Endodermal cell (in vitro differentiated cells): Measurements from ENCODE around the gene UNC119. TPM values are rescaled to one million over a fixed set of nuclear protein-coding genes. Genes with fewer than 3 reads are reported as not detected.
A peak's percentile ranks its signal among the peaks of the same experiment; 100 is the strongest.

ENCODE experiments used
- DNase-seq: peaks from one replicate; pipeline ENCODE4 v3.0.0-alpha.2; 2017
- H3K27ac ChIP-seq: 2 replicates; pipeline ENCODE4 v1.5.1; 2013; ENCODE audit warnings: mild to moderate bottlenecking, low read depth, low read length, moderate library complexity
- H3K27me3 ChIP-seq: 2 replicates; pipeline ENCODE4 v1.6.1; 2013; ENCODE audit warnings: mild to moderate bottlenecking, low read length, moderate library complexity; ENCODE audit not compliant: insufficient read depth, control insufficient read depth, poor library complexity, severe bottlenecking
- H3K36me3 ChIP-seq: 2 replicates; pipeline ENCODE4 v1.7.0; 2013; ENCODE audit warnings: mild to moderate bottlenecking, low read length, moderate library complexity; ENCODE audit not compliant: control insufficient read depth, insufficient read depth
- H3K4me1 ChIP-seq: one replicate; pipeline ENCODE4 v1.7.0; 2013; ENCODE audit warnings: low read length; ENCODE audit not compliant: control insufficient read depth, insufficient read depth
- H3K4me3 ChIP-seq: 2 replicates; pipeline ENCODE4 v1.5.1; 2013; ENCODE audit warnings: mild to moderate bottlenecking, low read length, moderate library complexity
- H3K9ac ChIP-seq: 2 replicates; pipeline ENCODE4 v1.6.1; 2013; ENCODE audit warnings: mild to moderate bottlenecking, low read length, moderate library complexity; ENCODE audit not compliant: poor library complexity, severe bottlenecking; ENCODE audit errors: extremely low read depth
- H3K9me3 ChIP-seq: 2 replicates; pipeline ENCODE4 v1.6.1; 2013; ENCODE audit warnings: mild to moderate bottlenecking, low read length, moderate library complexity; ENCODE audit not compliant: control insufficient read depth
- H3K27ac Mint-ChIP-seq: 2 replicates; pipeline ENCODE4 v1.8.0; 2020; ENCODE audit warnings: mixed read lengths
- H3K27me3 Mint-ChIP-seq: 2 replicates; pipeline ENCODE4 v1.8.0; 2021; ENCODE audit warnings: mild to moderate bottlenecking, mixed read lengths; ENCODE audit not compliant: insufficient read depth
- H3K36me3 Mint-ChIP-seq: 2 replicates; pipeline ENCODE4 v1.8.0; 2020; ENCODE audit warnings: low read depth, mixed read lengths
- H3K4me1 Mint-ChIP-seq: 2 replicates; pipeline ENCODE4 v1.8.0; 2020; ENCODE audit warnings: mixed read lengths
- H3K4me3 Mint-ChIP-seq: 2 replicates; pipeline ENCODE4 v1.8.0; 2020; ENCODE audit warnings: mild to moderate bottlenecking, moderate library complexity, mixed read lengths
- H3K9me3 Mint-ChIP-seq: 2 replicates; pipeline ENCODE4 v1.8.0; 2020; ENCODE audit warnings: mild to moderate bottlenecking, mixed read lengths
- WGBS, 2 experiments: methylation state at CpG; one replicate each; pipeline versions ENCODE4 v1.1.5 to v1.1.7; 2013; ENCODE audit warnings: missing lambda C conversion rate in 2 of 2, mixed read lengths in 1 of 2; ENCODE audit not compliant: insufficient coverage in 1 of 2, insufficient read length in 1 of 2; 5-methylcytosine and 5-hydroxymethylcytosine counted together
- total RNA-seq, 2 donors: library from RNA; stranded (reverse); fragmentation: NEBNext Ultra II Directional in 1 of 2; extraction: Animal tissue kit (Norgen Biotek cat#: 25700) in 1 of 2; gene quantifications; 2 replicates in 1 of 2; 3 replicates in 1 of 2; pipeline ENCODE4 v1.2.1, GENCODE V29; 2021
- TF ChIP-seq, protein P1 (sequence below): fragments of 200-600 bp; sonication (generic); conservative IDR thresholded peaks from 2 replicates; pipeline ENCODE4 v1.5.0; 2021; ENCODE audit warnings: antibody characterized with exemption, mild to moderate bottlenecking

UNC119 gene
- total RNA-seq, 2 donors from 2014 or later: 46.7 to 59.0 TPM

DNA sequence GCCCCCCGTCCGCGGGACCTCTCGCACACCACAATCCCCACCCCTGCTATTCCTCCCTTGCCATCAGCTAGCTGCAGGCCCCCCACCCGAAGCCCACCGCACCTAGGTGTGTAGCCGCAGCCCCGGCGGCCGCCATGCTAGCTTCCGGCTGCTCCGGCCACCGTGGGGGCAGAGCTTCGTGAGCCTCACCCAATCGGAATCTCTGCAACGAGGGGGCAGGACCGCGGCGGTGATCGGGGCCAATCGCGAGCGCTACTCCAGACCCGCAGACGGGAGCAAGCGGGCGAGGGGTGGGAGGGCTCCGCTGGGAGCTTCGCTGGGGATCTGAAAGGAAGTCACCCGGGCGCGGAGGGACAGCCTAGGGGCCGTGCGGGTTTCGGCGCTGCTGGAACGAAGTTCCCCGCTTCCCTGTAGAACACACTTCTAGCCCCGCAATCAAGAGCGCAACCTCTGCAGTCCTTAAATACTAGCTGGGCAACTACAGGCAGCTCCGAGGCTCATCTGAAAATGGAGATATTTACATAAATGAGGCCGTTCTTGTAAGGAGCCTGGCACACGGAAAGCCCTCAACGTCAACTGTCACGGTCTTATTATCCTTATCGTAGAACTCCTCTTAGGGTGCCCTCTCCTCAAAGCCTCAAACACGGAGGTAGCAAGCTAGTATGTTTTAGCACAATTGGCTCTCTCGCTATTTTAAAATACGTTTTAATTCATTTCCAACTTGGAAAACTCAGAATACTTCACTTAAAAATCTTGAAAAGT, 19.1 kb upstream of the UNC119 start, which contains the start of gene PIGS:
Gene PIGS, minus strand, starts transcription at position 164 of the 762 bp plus-strand sequence. Its CDS starts 28 bp downstream, at position 136.
- peaks cover 20% of the 10 kb centered on the region for H3K36me3 Mint-ChIP-seq
- peak within 1 kb of the TSS; percentile 90 for H3K27ac Mint-ChIP-seq
- no peak within 1 kb of the TSS for H3K27ac ChIP-seq
- WGBS, 2 experiments: 2 to 4% methylated on average over 23 to 49 of the region's 49 CpGs
- peaks cover 5% of the 10 kb centered on the region for H3K36me3 ChIP-seq
- H3K4me1 ChIP-seq: no peaks in the 10 kb centered on the region
- peak within 1 kb of the TSS; percentile 83 for H3K4me3 ChIP-seq
- H3K4me1 Mint-ChIP-seq: peaks cover 22% of the 10 kb centered on the region
- H3K9ac ChIP-seq: peak within 1 kb of the TSS; percentile 42
- H3K9me3 ChIP-seq: no peaks in the 10 kb centered on the region
- peak within 1 kb of the TSS; percentile 85 for H3K4me3 Mint-ChIP-seq
- TF ChIP-seq, protein P1, sequence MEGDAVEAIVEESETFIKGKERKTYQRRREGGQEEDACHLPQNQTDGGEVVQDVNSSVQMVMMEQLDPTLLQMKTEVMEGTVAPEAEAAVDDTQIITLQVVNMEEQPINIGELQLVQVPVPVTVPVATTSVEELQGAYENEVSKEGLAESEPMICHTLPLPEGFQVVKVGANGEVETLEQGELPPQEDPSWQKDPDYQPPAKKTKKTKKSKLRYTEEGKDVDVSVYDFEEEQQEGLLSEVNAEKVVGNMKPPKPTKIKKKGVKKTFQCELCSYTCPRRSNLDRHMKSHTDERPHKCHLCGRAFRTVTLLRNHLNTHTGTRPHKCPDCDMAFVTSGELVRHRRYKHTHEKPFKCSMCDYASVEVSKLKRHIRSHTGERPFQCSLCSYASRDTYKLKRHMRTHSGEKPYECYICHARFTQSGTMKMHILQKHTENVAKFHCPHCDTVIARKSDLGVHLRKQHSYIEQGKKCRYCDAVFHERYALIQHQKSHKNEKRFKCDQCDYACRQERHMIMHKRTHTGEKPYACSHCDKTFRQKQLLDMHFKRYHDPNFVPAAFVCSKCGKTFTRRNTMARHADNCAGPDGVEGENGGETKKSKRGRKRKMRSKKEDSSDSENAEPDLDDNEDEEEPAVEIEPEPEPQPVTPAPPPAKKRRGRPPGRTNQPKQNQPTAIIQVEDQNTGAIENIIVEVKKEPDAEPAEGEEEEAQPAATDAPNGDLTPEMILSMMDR: no peak
- DNase-seq: peak; percentile 100
- no peaks in the 10 kb centered on the region for H3K9me3 Mint-ChIP-seq
- H3K27me3 ChIP-seq: peaks cover 4% of the 10 kb centered on the region
- H3K27me3 Mint-ChIP-seq: peaks cover 25% of the 10 kb centered on the region

DNA sequence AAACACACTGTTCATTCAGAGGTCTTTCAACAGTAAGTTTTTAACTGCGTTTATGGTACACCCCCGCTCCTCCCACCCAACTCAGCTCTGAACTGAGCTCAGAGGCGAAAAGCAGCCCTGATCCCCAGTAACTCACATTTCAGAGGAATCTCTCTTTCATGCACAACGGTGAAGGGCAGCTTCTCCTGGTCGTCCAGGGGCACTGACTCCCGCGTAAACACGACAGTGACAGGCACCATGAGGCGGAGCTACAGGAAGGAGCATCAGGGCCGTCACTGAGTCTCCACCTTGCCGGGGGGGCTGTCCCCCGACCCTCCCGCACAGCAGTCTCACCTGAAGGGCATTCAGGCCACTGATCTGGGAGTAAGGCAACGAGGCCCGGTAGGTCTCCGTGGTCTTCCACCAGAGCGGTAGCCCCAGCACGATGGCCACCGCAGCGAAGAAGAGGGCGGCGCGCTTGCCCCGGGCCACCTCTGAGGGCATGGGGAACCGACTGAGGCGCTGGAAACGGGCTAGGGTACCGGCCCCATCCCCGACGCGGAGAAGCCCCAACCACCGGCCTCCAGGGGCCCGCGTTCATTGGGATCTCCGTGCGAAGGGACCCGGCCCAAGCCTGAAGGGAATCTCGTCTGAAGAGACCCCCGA, 18.4 kb upstream of the UNC119 start:
- peak overlapping the region; percentile 42 for H3K9ac ChIP-seq
- Mint-ChIP-seq H3K27ac (peak overlapping the region; percentile 90), H3K36me3 (peaks cover 20% of the 10 kb centered on the region), H3K9me3 (no peaks in the 10 kb centered on the region), H3K4me1 (peaks cover 17% of the 10 kb centered on the region), H3K4me3 (peak overlapping the region; percentile 85), H3K27me3 (peaks cover 20% of the 10 kb centered on the region)
- peak; percentile 88 for DNase-seq
- H3K4me1 ChIP-seq: no peaks in the 10 kb centered on the region
- H3K4me3 ChIP-seq: peak overlapping the region; percentile 83
- 1% methylated on average over 19 to 39 of the region's 39 CpGs for WGBS, 2 experiments
- TF ChIP-seq, protein P1: no peak
- H3K27me3 ChIP-seq: peaks cover 4% of the 10 kb centered on the region
- no peaks in the 10 kb centered on the region for H3K9me3 ChIP-seq
- no peak overlapping the region for H3K27ac ChIP-seq
- peaks cover 5% of the 10 kb centered on the region for H3K36me3 ChIP-seq

- Mint-ChIP-seq H3K36me3 (peaks cover 20% of the 10 kb centered on the region), H3K9me3 (no peaks in the 10 kb centered on the region), H3K4me3 (peak overlapping the region; percentile 85), H3K27me3 (peaks cover 9% of the 10 kb centered on the region), H3K27ac (no peak overlapping the region), H3K4me1 (peaks cover 16% of the 10 kb centered on the region)
- no peak for DNase-seq
- Histone ChIP-seq H3K4me3 (no peak overlapping the region), H3K27me3 (peaks cover 4% of the 10 kb centered on the region), H3K9me3 (no peaks in the 10 kb centered on the region), H3K4me1 (no peaks in the 10 kb centered on the region), H3K9ac (no peak overlapping the region), H3K27ac (no peak overlapping the region), H3K36me3 (peaks cover 5% of the 10 kb centered on the region)
- TF ChIP-seq, protein P1: no peak
- 100% methylated on average over 1 of the region's 1 CpG; no CpG with 5 or more reads in 1 of the 2 experiments for WGBS, 2 experiments
These were observed 17.0 kb upstream of the UNC119 start for GRCh38 chr17:28569446-28569845.
